ENCODE data around the gene FARS2. TPM values are rescaled to one million over a fixed set of nuclear protein-coding genes. Genes with fewer than 3 reads are reported as not detected.

Gene FARS2
- total RNA-seq, 1 experiment from 2014 or later: 13.8 TPM

GRCh38 chr6:5529015-5529414 lies 267.7 kb downstream of the FARS2 start:
- Histone ChIP-seq H3K79me2 (ENCODE audit: insufficient read depth, low read length) (no peaks in the 10 kb centered on the region), H4K20me1 (ENCODE audit: insufficient read depth) (no peaks in the 10 kb centered on the region), H3K4me3 (replicated peaks in 1 of 2; ENCODE audit: low read depth in 1 of 2, low read length in 2 of 2) (no peak overlapping the region), H3K9me3 (ENCODE audit: control insufficient read depth in 1 of 2, insufficient read depth in 1 of 2, low read depth in 1 of 2, low read length in 2 of 2) (no peaks in the 10 kb centered on the region), H3K4me2 (ENCODE audit: low read length) (no peak overlapping the region), H3K9ac (ENCODE audit: low read length) (no peak overlapping the region), H3K27me3 (ENCODE audit: insufficient read depth, low read length) (no peaks in the 10 kb centered on the region), H3K4me1 (ENCODE audit: control insufficient read depth in 1 of 2, insufficient read depth in 2 of 2, low read length in 2 of 2) (no peaks in the 10 kb centered on the region), H3K27ac (ENCODE audit: low read depth, low read length) (no peak overlapping the region), H3K36me3 (ENCODE audit: control insufficient read depth in 1 of 2, insufficient read depth in 2 of 2, low read length in 2 of 2) (no peaks in the 10 kb centered on the region), H3K9me2 (ENCODE audit: insufficient read depth) (no peaks in the 10 kb centered on the region), H2AFZ (ENCODE audit: low read depth, low read length, poor library complexity, severe bottlenecking) (no peak overlapping the region)
- TF ChIP-seq TCF7L2 (IDR thresholded peaks at IDR 0.05; ENCODE audit: borderline replicate concordance, extremely low read depth, insufficient read depth, insufficient read length): no peak
- no peak for TF ChIP-seq EGR1 (IDR thresholded peaks at IDR 0.05; ENCODE audit: low read depth)
- no peak for TF ChIP-seq RAD21 (IDR thresholded peaks at IDR 0.05; ENCODE audit: low read depth)
- no peak for TF ChIP-seq SRF (IDR thresholded peaks at IDR 0.05; ENCODE audit: low read depth)
- no peak for TF ChIP-seq ATF3 (IDR thresholded peaks at IDR 0.05)
- TF ChIP-seq ELF1 (IDR thresholded peaks at IDR 0.05; ENCODE audit: borderline replicate concordance, low read depth): no peak
- no peak for TF ChIP-seq EZH2phosphoT487 (IDR thresholded peaks at IDR 0.05; ENCODE audit: borderline replicate concordance)
- no peak for TF ChIP-seq JUND (IDR thresholded peaks at IDR 0.05)
- TF ChIP-seq YY1 (IDR thresholded peaks at IDR 0.05; ENCODE audit: extremely low read depth, insufficient replicate concordance, low read depth, low read length): no peak
- no peak for TF ChIP-seq POLR2A (IDR thresholded peaks at IDR 0.05; ENCODE audit: borderline replicate concordance, extremely low read depth, insufficient read depth, insufficient read length)
- TF ChIP-seq ZNF274 (IDR thresholded peaks at IDR 0.05; ENCODE audit: low read depth, low read length): no peak
- TF ChIP-seq CTCF (IDR thresholded peaks at IDR 0.05 in 2 of 3, conservative IDR thresholded peaks at IDR 0.05 in 1 of 3; ENCODE audit: borderline replicate concordance in 1 of 3, insufficient read depth in 1 of 3, low read depth in 2 of 3, low read length in 2 of 3): no peak
- TF ChIP-seq CBX3 (IDR thresholded peaks at IDR 0.05; ENCODE audit: low read depth): no peak
- no peak for TF ChIP-seq POLR2AphosphoS5 (IDR thresholded peaks at IDR 0.05; ENCODE audit: low read depth, low read length)
- no peak for TF ChIP-seq SP1 (IDR thresholded peaks at IDR 0.05; ENCODE audit: low read depth)
- no peak for TF ChIP-seq REST (IDR thresholded peaks at IDR 0.05; ENCODE audit: low read depth)
- TF ChIP-seq EZH2 (IDR thresholded peaks at IDR 0.05): no peak
- ChIA-PET POLR2A (no interaction called here), RAD21 (ENCODE audit: low non-redundant PET in 1 of 2, low total read pairs in 2 of 2, uncharacterized antibody in 2 of 2, unreplicated experiment in 2 of 2) (no interaction called here), CTCF (interaction anchor here (2.2 kb wide), 1 partner anchor 58 kb away, joined by 6 read pairs; no protein-coding TSS in a partner anchor)
- intact Hi-C loops (cut with micrococcal nuclease): no loop called here
- DNase-seq (ENCODE audit: low read depth, low spot score) (no peak), ATAC-seq (no peak)
- BruUV-seq (replicated peaks): no TSS peak

Measured in HCT116 (cell line).